Inflammatory macrophage treated with lipopolysaccharide for 1 hour (primary cell): Measurements from ENCODE around the gene SLC30A5.

Source experiments
- DNase-seq, 2 donors: peaks; one replicate each; pipeline ENCODE4 v3.0.0-alpha.2; 2020 to 2022

SLC30A5 gene

GRCh38 chr5:69167929-69168328 is 74.1 kb downstream of the SLC30A5 start:
- no peak for DNase-seq

GRCh38 chr5:69170495-69170894 is 76.7 kb downstream of the SLC30A5 start:
- no peak for DNase-seq

- no peak for DNase-seq
Observed at GRCh38 chr5:69170969-69171368, 77.2 kb downstream of the SLC30A5 start.
